Measurements from ENCODE around the gene ADGRL1. TPM values are rescaled to one million over a fixed set of nuclear protein-coding genes. Genes with fewer than 3 reads are reported as not detected.

The ADGRL1 gene
- total and polyA plus RNA-seq, 9 of the 15 experiments (the other 6 are each of a cell fraction or from before 2014, with no cell fraction given): 0.14 to 37.0 (median 8.6) TPM

DNA sequence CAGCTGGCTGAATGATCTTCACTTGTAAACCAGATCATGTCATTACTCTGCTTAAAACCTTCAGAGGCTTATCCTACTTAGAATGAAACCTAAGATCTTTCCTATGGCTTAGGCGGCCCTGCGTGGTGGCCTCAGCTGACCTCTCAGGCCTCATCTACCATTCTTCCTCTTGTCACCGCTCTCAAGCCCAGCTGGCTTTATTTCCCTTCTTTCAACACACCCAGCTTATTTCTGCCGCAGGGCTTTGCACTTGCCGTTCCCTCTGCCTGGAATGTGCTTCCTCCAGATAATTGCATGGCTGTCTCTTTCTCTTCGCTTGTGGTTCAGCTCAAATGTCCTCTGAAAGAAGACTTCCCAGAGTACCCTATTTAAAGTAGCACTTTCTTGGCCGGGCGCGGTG is 66.0 kb downstream of the ADGRL1 start (continued):
- TF ChIP-seq MGA (IDR thresholded peaks at IDR 0.05) (no peak), EHMT2 (IDR thresholded peaks at IDR 0.05) (0 out of 2 replicates have a peak, but pooled peaks have one; percentile 28), THAP7 (CRISPR knock-in tag; IDR thresholded peaks at IDR 0.05) (no peak), JUNB (CRISPR knock-in tag; conservative IDR thresholded peaks at IDR 0.05) (no peak), SRSF3 (IDR thresholded peaks at IDR 0.05; ENCODE audit: insufficient read depth, low read length) (no peak), TOE1 (IDR thresholded peaks at IDR 0.05; ENCODE audit: borderline replicate concordance) (no peak), TOE1 (CRISPR knock-in tag; IDR thresholded peaks at IDR 0.05; ENCODE audit: borderline replicate concordance, low read depth) (no peak), TCF3 (CRISPR knock-in tag; IDR thresholded peaks at IDR 0.05) (peak; percentile 69), U2AF1 (optimal IDR thresholded peaks at IDR 0.05; ENCODE audit: low read depth, low read length) (no peak), SOX6 (IDR thresholded peaks at IDR 0.05) (peak; percentile 31; the same call in 1 of the 2 replicates), TRIM24 (IDR thresholded peaks at IDR 0.05) (no peak)
- TF ChIP-seq, protein P1, sequence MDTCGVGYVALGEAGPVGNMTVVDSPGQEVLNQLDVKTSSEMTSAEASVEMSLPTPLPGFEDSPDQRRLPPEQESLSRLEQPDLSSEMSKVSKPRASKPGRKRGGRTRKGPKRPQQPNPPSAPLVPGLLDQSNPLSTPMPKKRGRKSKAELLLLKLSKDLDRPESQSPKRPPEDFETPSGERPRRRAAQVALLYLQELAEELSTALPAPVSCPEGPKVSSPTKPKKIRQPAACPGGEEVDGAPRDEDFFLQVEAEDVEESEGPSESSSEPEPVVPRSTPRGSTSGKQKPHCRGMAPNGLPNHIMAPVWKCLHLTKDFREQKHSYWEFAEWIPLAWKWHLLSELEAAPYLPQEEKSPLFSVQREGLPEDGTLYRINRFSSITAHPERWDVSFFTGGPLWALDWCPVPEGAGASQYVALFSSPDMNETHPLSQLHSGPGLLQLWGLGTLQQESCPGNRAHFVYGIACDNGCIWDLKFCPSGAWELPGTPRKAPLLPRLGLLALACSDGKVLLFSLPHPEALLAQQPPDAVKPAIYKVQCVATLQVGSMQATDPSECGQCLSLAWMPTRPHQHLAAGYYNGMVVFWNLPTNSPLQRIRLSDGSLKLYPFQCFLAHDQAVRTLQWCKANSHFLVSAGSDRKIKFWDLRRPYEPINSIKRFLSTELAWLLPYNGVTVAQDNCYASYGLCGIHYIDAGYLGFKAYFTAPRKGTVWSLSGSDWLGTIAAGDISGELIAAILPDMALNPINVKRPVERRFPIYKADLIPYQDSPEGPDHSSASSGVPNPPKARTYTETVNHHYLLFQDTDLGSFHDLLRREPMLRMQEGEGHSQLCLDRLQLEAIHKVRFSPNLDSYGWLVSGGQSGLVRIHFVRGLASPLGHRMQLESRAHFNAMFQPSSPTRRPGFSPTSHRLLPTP (IDR thresholded peaks at IDR 0.05; ENCODE audit: borderline replicate concordance, extremely low read depth, insufficient read length): no peak
